ENCODE data around the gene PCDH1.

GRCh38 chr5:141881886-141882285, 3.7 kb upstream of the PCDH1 start:
- TF ChIP-seq POLR2A (IDR thresholded peaks at IDR 0.05; ENCODE audit: low read depth, low read length) (no peak), TAF1 (IDR thresholded peaks at IDR 0.05; ENCODE audit: borderline replicate concordance, low read depth, low read length) (no peak)
